Germinal center (tissue), 1 donor: ENCODE data around the gene NOTO.
"Not testable (repeated sequence)": the region's sequence is repeated elsewhere in the genome, so short reads cannot be mapped to it uniquely, and the experiment has no call there.

ENCODE experiments used
- DNase-seq: peaks from one replicate; pipeline ENCODE4 v3.0.0; 2012; ENCODE audit warnings: mixed read lengths, low spot score

Gene NOTO

GRCh38 chr2:73202156-73203054 lies at the start of gene NOTO:
TSS of gene NOTO (plus strand) at chr2:73202574. CDS start at chr2:73202667, 93 bp downstream.
- no peak for DNase-seq

GRCh38 chr2:73156539-73157124 lies 45.7 kb upstream of the NOTO start:
- DNase-seq = no peak

GRCh38 chr2:73162856-73163391 lies 39.5 kb upstream of the NOTO start:
- DNase-seq = no peak

GRCh38 chr2:73163483-73164367 lies 38.6 kb upstream of the NOTO start:
- peak; percentile 71 for DNase-seq

GRCh38 chr2:73165978-73166377 lies 36.4 kb upstream of the NOTO start:
- DNase-seq = not testable (repeated sequence)

- DNase-seq = not testable (repeated sequence)
Measured at GRCh38 chr2:73166813-73167212, 35.6 kb upstream of the NOTO start.

GRCh38 chr2:73168348-73168747 lies 34.0 kb upstream of the NOTO start:
- not testable (repeated sequence) for DNase-seq

- DNase-seq = not testable (repeated sequence)
Measured at GRCh38 chr2:73170341-73170740, 32.0 kb upstream of the NOTO start.

- DNase-seq = no peak
Measured at GRCh38 chr2:73172963-73173362, 29.4 kb upstream of the NOTO start.

GRCh38 chr2:73173781-73174180 lies 28.6 kb upstream of the NOTO start:
- DNase-seq = no peak

GRCh38 chr2:73174244-73174643 lies 28.1 kb upstream of the NOTO start:
- no peak for DNase-seq

GRCh38 chr2:73174941-73175662 lies 27.3 kb upstream of the NOTO start:
- DNase-seq = no peak

- DNase-seq = peak; percentile 74
Measured at GRCh38 chr2:73175663-73176204, 26.6 kb upstream of the NOTO start.

GRCh38 chr2:73176205-73176880 lies 26.0 kb upstream of the NOTO start:
- no peak for DNase-seq

- DNase-seq = peak; percentile 94
Measured at GRCh38 chr2:73176881-73177644, 25.3 kb upstream of the NOTO start.

- no peak for DNase-seq
Measured at GRCh38 chr2:73177645-73178255, 24.6 kb upstream of the NOTO start.

GRCh38 chr2:73185965-73186364 lies 16.4 kb upstream of the NOTO start:
- no peak for DNase-seq

GRCh38 chr2:73187549-73187948 lies 14.8 kb upstream of the NOTO start:
- no peak for DNase-seq

- DNase-seq = no peak
Measured at GRCh38 chr2:73197579-73197978, 4.8 kb upstream of the NOTO start.
